Kidney (tissue), 14 donors: Measurements from ENCODE around the gene MSLN. TPM values are rescaled to one million over a fixed set of nuclear protein-coding genes. Genes with fewer than 3 reads are reported as not detected.

Source experiments
- DNase-seq, 5 donors: peaks; one replicate each; pipeline ENCODE4 v3.0.0-alpha.2; 2013 to 2020
- FAIRE-seq: peaks from 2 replicates; lab custom pipeline; 2012; peaks lifted over from hg19 to GRCh38; lab: Jason Lieb, UNC
- H3K27ac ChIP-seq, 2 donors: one replicate each; pipeline ENCODE4 v1.7.0; 2013; ENCODE audit warnings: low read depth in 2 of 2, low read length in 2 of 2, inconsistent platforms in 1 of 2
- H3K27me3 ChIP-seq: one replicate; pipeline ENCODE4 v1.7.1; 2013; ENCODE audit warnings: low read length, inconsistent platforms; ENCODE audit not compliant: control insufficient read depth, insufficient read depth
- H3K36me3 ChIP-seq, 3 donors: one replicate each; pipeline versions ENCODE4 v1.7.0 to v1.7.1; 2013; ENCODE audit warnings: low read length in 3 of 3, control low read depth in 1 of 3, inconsistent platforms in 1 of 3; ENCODE audit not compliant: insufficient read depth in 3 of 3, control insufficient read depth in 2 of 3
- H3K4me1 ChIP-seq, 3 donors: one replicate each; pipeline versions ENCODE4 v1.7.0 to v1.7.1; 2013; ENCODE audit warnings: low read length in 3 of 3, inconsistent platforms in 1 of 3, low read depth in 1 of 3; ENCODE audit not compliant: control insufficient read depth in 2 of 3, insufficient read depth in 2 of 3
- H3K4me3 ChIP-seq, 3 donors: one replicate each; pipeline versions ENCODE4 v1.7.0 to v1.8.1; 2013; ENCODE audit warnings: low read length in 3 of 3, control low read depth in 1 of 3, inconsistent platforms in 1 of 3
- H3K9ac ChIP-seq, 3 donors: one replicate each; pipeline versions ENCODE4 v1.7.0 to v1.7.1; 2013; ENCODE audit warnings: low read length in 3 of 3, control low read depth in 1 of 3, inconsistent platforms in 1 of 3
- H3K9me3 ChIP-seq, 3 donors: one replicate each; pipeline versions ENCODE4 v1.7.0 to v1.7.1; 2013; ENCODE audit warnings: low read length in 3 of 3, control low read depth in 1 of 3, inconsistent platforms in 1 of 3; ENCODE audit not compliant: control insufficient read depth in 2 of 3, insufficient read depth in 1 of 3
- intact Hi-C: fragments of 100-400 bp; cut with DNase I; formaldehyde crosslinking; loops from one replicate; pipeline ENCODE4 v1.11.1; 2022
- polyA plus RNA-seq: library from polyadenylated mRNA; stranded (reverse); fragments of 350-450 nt; fragmentation: Illumina TruSeq; extraction: RNeasy Lipid Tissue Mini Kit (QIAGEN cat#74804); gene quantifications from one replicate; pipeline ENCODE4 v1.2.3, GENCODE V29; 2014; ENCODE audit warnings: low read depth, low replicate concordance; ENCODE audit not compliant: insufficient read depth
- total RNA-seq: library from RNA; stranded (reverse); fragmentation: NEBNext Ultra II Directional; extraction: Animal tissue kit (Norgen Biotek cat#: 25700); gene quantifications from one replicate; pipeline ENCODE4 v1.2.1, GENCODE V29; 2021
- TF ChIP-seq, protein P1 (sequence below): IDR thresholded peaks from 3 replicates; pipeline ENCODE4 v1.5.1; 2012; ENCODE audit warnings: mild to moderate bottlenecking, moderate library complexity, borderline replicate concordance; ENCODE audit not compliant: insufficient read depth; ENCODE audit errors: extremely low read depth
- donor health status: control.
- donor health status: control.
- donor health status: control.
- donor health status: control.
- donor health status: control.
- donor health status: DM: yes; HTN: yes; CAD: no.
- donor health status: Normal renal cell carcinoma (clear cell type).

The MSLN gene
- total and polyA plus RNA-seq, 2 donors from 2014 or later: 3.7 to 19.4 TPM

- no peak for DNase-seq
- TF ChIP-seq, protein P1, sequence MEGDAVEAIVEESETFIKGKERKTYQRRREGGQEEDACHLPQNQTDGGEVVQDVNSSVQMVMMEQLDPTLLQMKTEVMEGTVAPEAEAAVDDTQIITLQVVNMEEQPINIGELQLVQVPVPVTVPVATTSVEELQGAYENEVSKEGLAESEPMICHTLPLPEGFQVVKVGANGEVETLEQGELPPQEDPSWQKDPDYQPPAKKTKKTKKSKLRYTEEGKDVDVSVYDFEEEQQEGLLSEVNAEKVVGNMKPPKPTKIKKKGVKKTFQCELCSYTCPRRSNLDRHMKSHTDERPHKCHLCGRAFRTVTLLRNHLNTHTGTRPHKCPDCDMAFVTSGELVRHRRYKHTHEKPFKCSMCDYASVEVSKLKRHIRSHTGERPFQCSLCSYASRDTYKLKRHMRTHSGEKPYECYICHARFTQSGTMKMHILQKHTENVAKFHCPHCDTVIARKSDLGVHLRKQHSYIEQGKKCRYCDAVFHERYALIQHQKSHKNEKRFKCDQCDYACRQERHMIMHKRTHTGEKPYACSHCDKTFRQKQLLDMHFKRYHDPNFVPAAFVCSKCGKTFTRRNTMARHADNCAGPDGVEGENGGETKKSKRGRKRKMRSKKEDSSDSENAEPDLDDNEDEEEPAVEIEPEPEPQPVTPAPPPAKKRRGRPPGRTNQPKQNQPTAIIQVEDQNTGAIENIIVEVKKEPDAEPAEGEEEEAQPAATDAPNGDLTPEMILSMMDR: no peak
- FAIRE-seq: no peak
These were observed 9.9 kb downstream of the MSLN start for GRCh38 chr16:770411-770810.

GRCh38 chr16:772959-773358, 12.4 kb downstream of the MSLN start:
- Histone ChIP-seq H3K9ac (no peak overlapping the region), H3K36me3 (no peaks in the 10 kb centered on the region), H3K27me3 (no peaks in the 10 kb centered on the region), H3K4me1 (no peaks in the 10 kb centered on the region), H3K27ac (no peak overlapping the region), H3K4me3 (no peak overlapping the region), H3K9me3 (no peaks in the 10 kb centered on the region)
- TF ChIP-seq, protein P1: no peak
- DNase-seq (no peak), FAIRE-seq (no peak)
- intact Hi-C loops: no loop called here

More at GRCh38 chr16:770411-770810, 9.9 kb downstream of the MSLN start:
- Histone ChIP-seq H3K27me3 (no peaks in the 10 kb centered on the region), H3K4me3 (no peak overlapping the region), H3K4me1 (no peaks in the 10 kb centered on the region), H3K9ac (no peak overlapping the region), H3K27ac (no peak overlapping the region), H3K36me3 (no peaks in the 10 kb centered on the region), H3K9me3 (no peaks in the 10 kb centered on the region)
- intact Hi-C loops: no loop called here

GRCh38 chr16:774086-775001, 13.8 kb downstream of the MSLN start:
- H3K27me3 ChIP-seq: no peaks in the 10 kb centered on the region
- H3K36me3 ChIP-seq: no peaks in the 10 kb centered on the region
- H3K27ac ChIP-seq: no peak overlapping the region
- no peak overlapping the region for H3K4me3 ChIP-seq
- no peak for DNase-seq
- TF ChIP-seq, protein P1: no peak
- intact Hi-C loops: no loop called here
- no peaks in the 10 kb centered on the region for H3K4me1 ChIP-seq
- H3K9ac ChIP-seq: no peak overlapping the region
- H3K9me3 ChIP-seq: no peaks in the 10 kb centered on the region
- no peak for FAIRE-seq
